ENCODE results near the gene STAG3.
"Not testable (repeated sequence)": the region's sequence is repeated elsewhere in the genome, so short reads cannot be mapped to it uniquely, and the experiment has no call there.

GRCh38 chr7:100182616-100183015 is 4.9 kb downstream of the STAG3 start:
- TF ChIP-seq, protein P1, sequence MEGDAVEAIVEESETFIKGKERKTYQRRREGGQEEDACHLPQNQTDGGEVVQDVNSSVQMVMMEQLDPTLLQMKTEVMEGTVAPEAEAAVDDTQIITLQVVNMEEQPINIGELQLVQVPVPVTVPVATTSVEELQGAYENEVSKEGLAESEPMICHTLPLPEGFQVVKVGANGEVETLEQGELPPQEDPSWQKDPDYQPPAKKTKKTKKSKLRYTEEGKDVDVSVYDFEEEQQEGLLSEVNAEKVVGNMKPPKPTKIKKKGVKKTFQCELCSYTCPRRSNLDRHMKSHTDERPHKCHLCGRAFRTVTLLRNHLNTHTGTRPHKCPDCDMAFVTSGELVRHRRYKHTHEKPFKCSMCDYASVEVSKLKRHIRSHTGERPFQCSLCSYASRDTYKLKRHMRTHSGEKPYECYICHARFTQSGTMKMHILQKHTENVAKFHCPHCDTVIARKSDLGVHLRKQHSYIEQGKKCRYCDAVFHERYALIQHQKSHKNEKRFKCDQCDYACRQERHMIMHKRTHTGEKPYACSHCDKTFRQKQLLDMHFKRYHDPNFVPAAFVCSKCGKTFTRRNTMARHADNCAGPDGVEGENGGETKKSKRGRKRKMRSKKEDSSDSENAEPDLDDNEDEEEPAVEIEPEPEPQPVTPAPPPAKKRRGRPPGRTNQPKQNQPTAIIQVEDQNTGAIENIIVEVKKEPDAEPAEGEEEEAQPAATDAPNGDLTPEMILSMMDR (IDR thresholded peaks at IDR 0.05), result not testable (repeated sequence)
- TF ChIP-seq POLR2A (IDR thresholded peaks at IDR 0.05), result not testable (repeated sequence)
